CD4-positive, alpha-beta T cell (primary cell): ENCODE results near the gene SMIM36. TPM values are rescaled to one million over a fixed set of nuclear protein-coding genes. Genes with fewer than 3 reads are reported as not detected.

Experiments
- ATAC-seq: fragments of 200-7000 bp; cut with Tn5 transposase; one replicate; pipeline ENCODE4 v1.10.0; 2022; ENCODE audit warnings: mild to moderate bottlenecking; ENCODE audit not compliant: poor library complexity
- CTCF ChIA-PET: fragments of 350-600 bp; sonication (Branson Sonifier 250); formaldehyde crosslinking; loops from one replicate; lab custom pipeline; 2021; ENCODE audit warnings: antibody characterized with exemption, inconsistent platforms; lab: Charles Lee
- POLR2A ChIA-PET: fragments of 350-600 bp; sonication (Branson Sonifier 250); formaldehyde crosslinking; loops from one replicate; lab custom pipeline; 2021; ENCODE audit warnings: antibody characterized with exemption, inconsistent platforms; lab: Charles Lee
- DNase-seq, 14 experiments: peaks; one replicate each; pipeline ENCODE4 v3.0.0-alpha.2; 2013 to 2020; ENCODE audit warnings: mixed read lengths in 2 of 14
- H3K27ac ChIP-seq, 2 donors: one replicate each; pipeline versions ENCODE4 v1.5.1 to v1.7.0; 2013; ENCODE audit warnings: low read length in 2 of 2, low read depth in 1 of 2, mild to moderate bottlenecking in 1 of 2
- H3K27me3 ChIP-seq, 2 experiments: 1 replicate in 1 of 2; 2 replicates in 1 of 2; pipeline versions ENCODE4 v1.6.1 to v1.7.0; 2013; ENCODE audit warnings: low read length in 2 of 2, control low read depth in 1 of 2, mild to moderate bottlenecking in 1 of 2, moderate library complexity in 1 of 2; ENCODE audit not compliant: insufficient read depth in 2 of 2, control insufficient read depth in 1 of 2
- H3K36me3 ChIP-seq: one replicate; pipeline ENCODE4 v1.6.1; 2013; ENCODE audit warnings: low read length, control low read depth; ENCODE audit not compliant: insufficient read depth
- H3K4me1 ChIP-seq: one replicate; pipeline ENCODE4 v1.6.1; 2013; ENCODE audit warnings: low read length, control low read depth; ENCODE audit not compliant: insufficient read depth
- H3K4me3 ChIP-seq: one replicate; pipeline ENCODE4 v1.5.1; 2013; ENCODE audit warnings: mild to moderate bottlenecking, low read length, moderate library complexity
- H3K9me3 ChIP-seq, 2 experiments: 1 replicate in 1 of 2; 2 replicates in 1 of 2; pipeline versions ENCODE4 v1.6.1 to v1.7.0; 2013; ENCODE audit warnings: low read length in 2 of 2, mild to moderate bottlenecking in 2 of 2, control low read depth in 1 of 2, moderate library complexity in 1 of 2; ENCODE audit not compliant: control insufficient read depth in 1 of 2, insufficient read depth in 1 of 2
- H3K27ac Mint-ChIP-seq: one replicate; pipeline ENCODE4 v1.8.0; 2020; ENCODE audit warnings: mixed read lengths
- H3K27me3 Mint-ChIP-seq: one replicate; pipeline ENCODE4 v1.8.0; 2021; ENCODE audit warnings: mixed read lengths
- H3K36me3 Mint-ChIP-seq: one replicate; pipeline ENCODE4 v1.8.0; 2021; ENCODE audit warnings: low read depth, mixed read lengths
- H3K4me1 Mint-ChIP-seq: one replicate; pipeline ENCODE4 v1.8.0; 2021; ENCODE audit warnings: low read depth, mixed read lengths
- H3K4me3 Mint-ChIP-seq: one replicate; pipeline ENCODE4 v1.8.0; 2020; ENCODE audit warnings: mild to moderate bottlenecking, mixed read lengths
- H3K9me3 Mint-ChIP-seq: one replicate; pipeline ENCODE4 v1.8.0; 2020; ENCODE audit warnings: mixed read lengths
- intact Hi-C, 2 experiments: fragments of 100-400 bp; cut with DNase I in 1 of 2; cut with micrococcal nuclease in 1 of 2; formaldehyde crosslinking; loops; one replicate each; pipeline versions ENCODE4 v1.15.1 to v1.9.0; 2023 to 2025; cut with DNase I, micrococcal nuclease
- total RNA-seq, 174 experiments: library from RNA in 2 of 174; stranded (reverse) in 2 of 174; gene quantifications; one replicate each; pipeline ENCODE4 v1.2.3 and lab custom pipeline; 2021 to 2026
- TF ChIP-seq, protein P1 (sequence below): fragments of 200-600 bp; IDR thresholded peaks from one replicate; pipeline ENCODE4 v1.8.0; 2022; ENCODE audit warnings: antibody characterized with exemption, mild to moderate bottlenecking

The SMIM36 gene
- total RNA-seq, 2 experiments from 2014 or later: not detected

GRCh38 chr17:55453839-55454557 is 57.3 kb downstream of the SMIM36 start:
- no peak for DNase-seq
- Mint-ChIP-seq H3K36me3 (no peaks in the 10 kb centered on the region), H3K9me3 (no peaks in the 10 kb centered on the region), H3K4me3 (no peak overlapping the region), H3K4me1 (peaks cover 5% of the 10 kb centered on the region), H3K27me3 (peaks cover 4% of the 10 kb centered on the region), H3K27ac (no peak overlapping the region)
- no peak overlapping the region for H3K27ac ChIP-seq
- H3K4me1 ChIP-seq: peaks cover 4% of the 10 kb centered on the region
- H3K27me3 ChIP-seq: peaks cover 0 to 3% of the 10 kb centered on the region in 2 experiments
- intact Hi-C loops: no loop called here
- no peak overlapping the region for H3K4me3 ChIP-seq
- TF ChIP-seq, protein P1, sequence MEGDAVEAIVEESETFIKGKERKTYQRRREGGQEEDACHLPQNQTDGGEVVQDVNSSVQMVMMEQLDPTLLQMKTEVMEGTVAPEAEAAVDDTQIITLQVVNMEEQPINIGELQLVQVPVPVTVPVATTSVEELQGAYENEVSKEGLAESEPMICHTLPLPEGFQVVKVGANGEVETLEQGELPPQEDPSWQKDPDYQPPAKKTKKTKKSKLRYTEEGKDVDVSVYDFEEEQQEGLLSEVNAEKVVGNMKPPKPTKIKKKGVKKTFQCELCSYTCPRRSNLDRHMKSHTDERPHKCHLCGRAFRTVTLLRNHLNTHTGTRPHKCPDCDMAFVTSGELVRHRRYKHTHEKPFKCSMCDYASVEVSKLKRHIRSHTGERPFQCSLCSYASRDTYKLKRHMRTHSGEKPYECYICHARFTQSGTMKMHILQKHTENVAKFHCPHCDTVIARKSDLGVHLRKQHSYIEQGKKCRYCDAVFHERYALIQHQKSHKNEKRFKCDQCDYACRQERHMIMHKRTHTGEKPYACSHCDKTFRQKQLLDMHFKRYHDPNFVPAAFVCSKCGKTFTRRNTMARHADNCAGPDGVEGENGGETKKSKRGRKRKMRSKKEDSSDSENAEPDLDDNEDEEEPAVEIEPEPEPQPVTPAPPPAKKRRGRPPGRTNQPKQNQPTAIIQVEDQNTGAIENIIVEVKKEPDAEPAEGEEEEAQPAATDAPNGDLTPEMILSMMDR: no peak
- CTCF ChIA-PET: no interaction called here
- H3K9me3 ChIP-seq: peaks cover 0 to 6% of the 10 kb centered on the region in 2 experiments
- ATAC-seq: no peak
- H3K36me3 ChIP-seq: no peaks in the 10 kb centered on the region
- POLR2A ChIA-PET: no interaction called here

DNA sequence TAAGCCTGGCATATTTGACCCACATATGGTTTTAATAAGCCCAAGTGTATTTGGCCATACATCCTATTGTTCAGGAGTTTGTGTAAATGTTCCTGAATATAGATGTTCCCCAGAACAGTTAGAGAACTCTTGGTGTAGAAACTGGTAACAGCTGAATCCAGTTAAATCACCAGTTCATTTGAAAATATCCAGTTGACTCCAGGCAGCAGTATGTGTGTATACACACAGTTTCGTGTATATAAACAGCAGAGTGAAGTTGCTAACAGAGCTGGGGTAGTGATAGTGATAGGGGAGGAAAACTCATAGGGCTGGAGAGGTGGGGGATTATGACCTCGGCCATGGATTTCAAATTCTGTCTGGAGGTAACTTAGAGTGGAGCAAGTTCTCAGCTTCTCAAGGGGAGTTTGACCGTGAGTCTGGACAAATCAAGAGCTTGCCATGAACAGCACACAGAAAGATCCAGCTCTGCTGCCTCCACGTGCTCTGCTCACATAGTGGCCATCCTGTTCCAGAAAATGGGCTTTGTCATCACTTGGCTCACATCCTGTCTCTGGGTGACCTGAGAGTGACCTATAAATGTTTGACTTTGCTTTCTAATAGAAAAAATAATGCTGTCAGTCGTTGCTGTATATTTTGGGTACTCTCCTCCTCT is 59.0 kb downstream of the SMIM36 start:
- Histone ChIP-seq H3K27me3 (no peaks in the 10 kb centered on the region), H3K4me3 (no peak overlapping the region), H3K4me1 (no peaks in the 10 kb centered on the region), H3K36me3 (no peaks in the 10 kb centered on the region), H3K9me3 (no peaks in the 10 kb centered on the region), H3K27ac (no peak overlapping the region)
- peaks cover 8% of the 10 kb centered on the region for H3K27me3 Mint-ChIP-seq
- TF ChIP-seq, protein P1: no peak
- POLR2A ChIA-PET: no interaction called here
- CTCF ChIA-PET: no interaction called here
- DNase-seq (no peak), ATAC-seq (no peak)
- peaks cover 5% of the 10 kb centered on the region for H3K4me1 Mint-ChIP-seq
- no peak overlapping the region for H3K4me3 Mint-ChIP-seq
- intact Hi-C loops: no loop called here
- H3K27ac Mint-ChIP-seq: no peak overlapping the region
- H3K9me3 Mint-ChIP-seq: no peaks in the 10 kb centered on the region
- H3K36me3 Mint-ChIP-seq: no peaks in the 10 kb centered on the region

GRCh38 chr17:55451758-55452138 is 59.5 kb downstream of the SMIM36 start:
- CTCF ChIA-PET: no interaction called here
- Histone ChIP-seq H3K4me1 (no peaks in the 10 kb centered on the region), H3K36me3 (no peaks in the 10 kb centered on the region), H3K27ac (no peak overlapping the region), H3K27me3 (no peaks in the 10 kb centered on the region), H3K4me3 (no peak overlapping the region), H3K9me3 (no peaks in the 10 kb centered on the region)
- POLR2A ChIA-PET: no interaction called here
- TF ChIP-seq, protein P1: no peak
- Mint-ChIP-seq H3K4me1 (peaks cover 5% of the 10 kb centered on the region), H3K36me3 (no peaks in the 10 kb centered on the region), H3K27ac (no peak overlapping the region), H3K9me3 (no peaks in the 10 kb centered on the region), H3K4me3 (no peak overlapping the region), H3K27me3 (peaks cover 8% of the 10 kb centered on the region)
- DNase-seq (no peak), ATAC-seq (no peak)
- intact Hi-C loops: no loop called here
